GM19452 (cell line): ENCODE data around the gene KCNC1.

Experiments
- ATAC-seq: cut with Tn5 transposase; IDR thresholded peaks from one replicate; pipeline ENCODE4 v1.9.1; 2021; ENCODE audit not compliant: unreplicated experiment

The KCNC1 gene

DNA sequence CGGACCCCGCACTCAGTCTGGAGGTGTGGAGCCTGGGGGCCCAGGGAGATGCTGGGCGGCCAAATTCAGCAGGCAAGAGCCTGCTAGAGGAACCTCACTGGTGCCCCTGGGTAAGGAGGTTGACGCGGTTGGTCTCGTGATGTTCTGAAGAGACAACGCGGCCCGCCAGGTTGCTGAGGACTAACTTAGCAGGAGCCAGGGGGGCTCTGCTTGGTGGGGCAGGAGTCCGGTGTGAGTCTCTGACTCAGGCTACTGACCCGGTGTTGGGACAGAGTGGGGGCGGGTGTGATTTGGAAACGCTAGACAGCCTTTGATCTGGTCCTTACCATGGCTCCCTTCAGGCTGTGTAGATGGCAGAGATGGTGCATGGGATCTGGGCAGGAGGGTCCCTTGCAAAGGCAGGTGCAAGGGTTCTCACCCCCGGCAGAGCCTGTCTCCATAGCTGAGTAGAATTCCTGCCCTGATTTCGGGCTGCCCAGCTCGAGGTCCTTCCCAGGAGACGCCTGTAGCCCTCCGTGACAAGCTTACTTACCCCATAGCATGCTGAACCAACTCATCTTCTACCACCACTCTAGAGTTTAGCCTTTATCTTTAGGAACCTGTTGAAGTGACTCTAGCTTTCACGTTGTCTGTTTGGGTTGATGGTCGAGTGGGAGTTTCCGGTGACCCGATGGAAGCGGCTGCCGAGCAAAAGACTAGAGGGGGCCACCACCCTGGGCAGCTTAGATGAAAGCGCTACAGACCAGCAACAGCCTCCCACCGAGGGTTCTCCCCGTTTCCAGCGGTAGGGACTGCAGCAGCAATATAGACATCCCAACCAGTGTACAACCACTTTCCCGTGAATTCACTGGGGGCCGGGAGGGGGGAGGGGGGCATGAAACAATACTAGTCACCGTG lies 38.4 kb downstream of the KCNC1 start:
- ATAC-seq: no peak

DNA sequence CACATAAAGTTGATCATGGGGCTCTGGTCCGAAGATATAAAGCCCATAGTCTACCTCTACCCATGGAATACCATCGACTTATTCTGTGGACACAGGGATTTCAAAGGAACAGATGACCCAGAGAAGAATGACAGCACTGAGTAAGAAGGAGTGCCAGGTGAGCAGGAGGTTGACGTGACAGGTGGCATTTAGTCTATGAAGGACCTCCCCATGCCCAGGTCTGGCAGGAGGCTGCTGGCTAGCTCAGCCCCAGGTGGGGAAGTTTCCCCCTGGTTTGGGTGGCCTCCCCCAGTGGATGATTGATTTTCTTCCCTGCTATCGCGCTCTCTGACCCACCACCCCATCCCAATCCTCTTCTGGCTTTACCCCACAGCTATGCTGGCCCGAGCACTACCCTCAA lies 39.1 kb downstream of the KCNC1 start:
- ATAC-seq: no peak

DNA sequence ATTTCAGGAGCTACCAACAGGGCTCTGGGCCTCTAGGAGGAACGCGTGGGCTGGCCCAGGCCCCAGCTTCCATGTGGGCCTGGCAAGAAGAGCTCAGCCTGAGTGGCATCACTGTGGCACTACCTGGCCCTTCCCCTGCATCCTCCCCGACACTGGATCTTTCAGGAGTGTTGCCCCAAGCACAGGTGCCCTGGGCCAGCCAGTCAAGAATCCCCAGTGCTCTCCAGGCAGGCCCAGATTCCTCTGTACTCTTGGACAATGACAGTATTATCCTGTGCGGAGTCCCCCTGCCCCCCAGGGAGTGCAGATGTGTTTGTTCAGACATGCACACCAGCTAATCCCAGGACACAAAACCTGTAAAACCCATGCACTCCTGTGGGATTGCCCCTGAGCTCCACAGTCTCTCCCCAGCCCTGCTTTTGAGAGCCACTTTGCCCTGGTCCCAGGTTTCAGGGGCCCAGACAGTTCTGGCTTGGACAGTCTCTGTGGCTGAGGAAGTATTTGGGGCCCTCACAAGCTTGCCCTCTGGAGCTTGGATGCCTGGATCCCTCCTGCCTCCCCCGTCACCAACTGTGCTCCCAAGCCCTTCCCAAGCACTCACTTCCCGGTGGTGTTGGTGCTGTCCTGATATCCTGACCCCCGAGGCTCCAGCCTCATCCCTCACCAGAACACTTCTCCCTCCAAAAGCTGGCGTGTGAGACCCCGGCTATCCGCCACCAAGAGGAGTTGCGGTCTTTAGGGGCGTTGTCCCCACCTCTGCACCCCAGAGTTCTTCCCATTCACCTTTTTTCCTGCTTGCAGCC lies 39.9 kb downstream of the KCNC1 start:
- ATAC-seq: no peak

DNA sequence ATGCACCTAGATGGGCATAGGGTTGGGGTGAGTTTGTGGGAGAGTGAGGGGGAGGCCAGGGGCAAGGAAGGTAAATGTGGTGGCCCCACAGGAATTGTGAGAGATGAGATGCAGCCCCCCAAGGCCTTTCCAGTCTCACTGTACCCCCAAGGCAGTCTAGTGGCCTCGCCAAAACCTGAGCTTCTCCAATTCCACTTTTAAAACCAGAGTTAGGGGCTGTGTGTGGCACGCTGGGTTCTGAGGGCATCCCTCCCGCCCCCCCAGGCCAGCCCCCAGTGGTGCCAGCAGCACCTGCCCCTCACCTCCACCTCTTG lies 40.4 kb downstream of the KCNC1 start:
- no peak for ATAC-seq

DNA sequence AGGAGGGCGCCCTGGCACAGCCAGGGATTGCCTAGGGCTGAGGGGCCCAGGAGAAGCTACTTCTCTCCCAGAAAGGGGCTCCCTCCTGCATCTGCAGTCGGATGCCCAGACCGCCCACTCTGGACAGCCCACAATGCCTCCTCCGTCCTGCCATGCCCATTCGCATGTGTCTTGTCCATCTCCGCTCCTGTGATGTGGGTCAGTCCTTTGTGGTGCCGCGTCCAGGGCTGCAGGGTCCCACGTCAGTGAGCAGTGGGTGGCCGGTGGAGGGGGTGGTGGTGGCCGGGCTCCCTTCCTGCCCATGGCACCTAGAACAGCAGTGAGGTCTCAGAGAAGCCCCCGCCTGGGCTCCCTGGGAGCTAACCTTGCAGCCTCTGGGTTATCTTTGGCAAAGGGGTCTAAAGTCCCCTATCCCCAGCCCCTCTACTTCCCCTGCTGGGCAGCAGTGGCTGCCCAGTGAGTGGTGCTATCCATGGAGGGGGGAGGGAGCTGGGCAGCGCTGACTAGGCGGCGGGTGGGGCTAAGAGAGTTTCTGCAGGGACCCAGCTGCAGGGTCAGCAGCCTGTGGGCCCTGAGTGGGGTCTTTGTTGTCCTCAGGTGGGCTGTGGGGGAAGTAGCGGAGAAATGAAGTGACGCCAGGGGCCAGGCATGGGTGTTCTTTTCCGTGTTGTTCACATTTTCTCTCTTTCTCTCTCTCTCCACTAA lies 41.1 kb downstream of the KCNC1 start:
- ATAC-seq: no peak

DNA sequence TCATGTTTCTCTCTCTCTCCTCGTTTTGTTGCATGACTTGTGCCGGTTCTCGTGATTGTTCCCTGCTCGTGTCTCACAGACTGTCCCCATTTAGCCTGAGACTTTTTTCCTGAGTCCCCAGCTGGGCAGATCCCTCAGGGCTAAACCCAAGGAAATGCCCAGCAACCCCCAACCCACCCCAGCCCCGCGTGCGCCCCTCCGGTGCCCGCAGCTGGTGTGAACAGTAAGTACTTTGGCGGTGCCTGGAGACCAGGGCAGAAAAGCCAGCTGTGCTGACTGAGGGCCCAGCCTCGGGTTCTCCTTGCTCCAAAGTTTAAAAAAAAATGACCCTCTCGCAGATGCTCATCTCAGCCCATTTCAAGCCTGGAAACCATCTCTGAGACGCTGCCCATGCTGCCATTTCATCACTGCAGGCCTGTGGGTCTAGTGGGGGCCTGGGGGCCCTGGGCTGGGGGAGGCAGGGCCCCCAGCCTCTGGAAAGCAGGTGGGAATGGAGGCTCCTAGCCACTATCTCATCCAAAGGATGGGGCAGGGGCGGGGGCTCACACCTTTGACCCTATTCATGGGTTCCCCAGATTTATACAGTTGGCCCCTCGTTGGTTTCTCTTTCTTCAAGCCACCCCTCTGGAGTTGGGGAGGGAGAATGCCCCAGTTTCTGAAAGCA lies 41.8 kb downstream of the KCNC1 start:
- ATAC-seq: no peak

DNA sequence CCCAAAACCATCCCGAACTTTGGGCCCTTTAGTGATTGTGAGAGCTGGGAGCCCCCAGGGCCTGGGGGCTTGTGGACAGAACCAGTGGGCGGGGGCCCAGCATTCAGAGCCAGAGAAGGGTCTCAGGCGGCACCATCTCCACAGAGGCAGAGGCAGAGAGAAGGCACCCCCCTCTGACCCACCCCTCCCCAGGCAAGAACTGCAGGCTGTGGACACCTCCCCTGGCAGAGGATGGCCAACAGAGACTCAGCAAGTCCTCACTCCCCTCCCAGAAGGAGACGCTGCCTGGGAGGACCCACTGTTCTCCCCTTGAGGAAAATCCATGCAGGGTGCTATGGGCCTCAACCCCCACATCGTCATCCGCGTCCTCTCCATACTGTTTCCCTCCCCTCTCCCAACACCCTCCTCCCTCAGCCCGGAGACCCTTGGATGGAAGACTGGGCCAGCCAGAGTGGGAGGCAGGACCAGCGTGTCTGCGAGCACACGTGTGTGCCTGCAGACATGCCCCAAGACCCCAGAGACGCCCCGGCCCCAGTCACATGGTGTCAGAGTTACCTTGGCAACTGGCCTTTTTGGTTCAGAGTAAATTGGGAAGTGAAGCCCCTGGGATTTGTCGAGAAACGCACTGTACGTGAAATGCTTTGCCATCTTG lies 42.6 kb downstream of the KCNC1 start:
- no peak for ATAC-seq

DNA sequence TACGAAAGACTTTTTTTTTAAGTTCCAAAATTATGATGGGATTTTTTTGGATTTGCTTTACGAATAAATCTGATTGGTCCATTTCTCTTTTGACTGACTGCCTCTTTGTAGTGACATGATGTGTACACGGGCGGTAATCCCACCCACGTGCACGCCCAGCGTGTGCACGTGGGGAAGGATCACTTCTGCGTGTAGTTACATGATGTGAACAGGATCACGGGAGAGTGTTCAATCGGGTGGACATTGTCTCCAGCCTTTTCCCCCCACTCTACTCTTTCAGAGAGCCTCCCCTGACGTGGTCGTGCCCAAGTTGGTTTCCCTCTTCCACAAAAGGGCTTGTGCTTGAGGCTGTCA lies 43.1 kb downstream of the KCNC1 start:
- ATAC-seq: no peak

DNA sequence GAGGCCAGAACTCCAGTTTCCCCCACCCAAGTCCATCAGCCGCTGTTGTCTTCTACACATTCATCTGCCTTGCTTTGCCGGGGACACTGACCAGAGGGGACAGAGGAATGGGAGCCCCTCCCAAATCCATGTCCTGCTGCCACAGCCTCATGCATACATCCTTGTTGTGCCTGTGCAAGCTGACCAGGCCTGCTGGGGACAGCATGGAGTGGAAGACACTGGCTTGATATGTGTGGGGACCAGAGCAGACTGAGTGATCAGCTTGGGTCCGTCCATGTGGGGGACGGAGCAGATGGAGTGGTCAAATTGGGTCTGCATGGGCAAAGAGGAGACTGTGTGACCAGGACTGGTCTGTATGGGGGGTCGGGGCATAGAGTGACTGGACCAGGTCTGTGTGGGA lies 43.8 kb downstream of the KCNC1 start:
- ATAC-seq: no peak

DNA sequence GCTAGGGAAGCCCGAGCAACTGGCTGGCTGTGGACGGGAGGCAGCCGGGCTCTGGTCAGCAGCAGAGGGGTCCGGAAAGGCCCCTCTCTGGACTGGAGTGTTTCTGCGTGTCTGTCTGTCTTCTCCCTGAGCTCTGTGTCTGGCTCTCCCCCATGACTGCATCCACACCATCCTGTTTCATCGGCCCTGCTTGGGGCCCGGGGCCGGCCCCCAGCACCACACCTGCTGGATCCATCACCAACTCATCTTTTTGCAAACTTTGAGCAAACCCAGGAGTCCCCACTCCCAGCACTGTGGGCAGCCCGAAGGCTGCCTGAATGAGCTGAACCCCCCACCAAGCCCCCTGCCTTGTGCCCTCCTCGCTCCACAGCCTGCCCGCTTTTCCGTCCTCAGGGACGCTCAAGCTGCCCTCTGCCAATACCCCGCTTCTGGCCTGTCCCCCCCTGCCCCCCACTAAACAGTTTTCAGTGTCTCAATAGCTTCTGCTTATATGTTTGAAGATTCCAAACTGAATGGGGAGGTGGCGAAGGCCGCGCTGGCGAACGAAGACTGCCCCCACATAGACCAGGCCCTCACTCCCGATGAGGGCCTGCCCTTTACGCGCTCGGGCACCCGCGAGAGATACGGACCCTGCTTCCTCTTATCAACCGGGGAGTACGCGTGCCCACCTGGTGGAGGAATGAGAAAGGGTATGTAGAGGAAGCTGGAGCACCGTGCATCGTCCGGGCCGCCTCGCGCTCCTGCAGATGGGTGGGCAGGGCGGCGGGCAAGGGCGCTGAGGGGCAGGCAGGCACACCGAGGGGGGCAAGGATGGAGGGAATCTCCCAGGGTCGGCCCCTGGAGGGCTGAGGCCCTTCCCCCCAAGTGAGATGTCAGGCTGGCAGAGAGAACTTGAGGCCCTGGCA lies 44.6 kb downstream of the KCNC1 start:
- ATAC-seq: no peak

DNA sequence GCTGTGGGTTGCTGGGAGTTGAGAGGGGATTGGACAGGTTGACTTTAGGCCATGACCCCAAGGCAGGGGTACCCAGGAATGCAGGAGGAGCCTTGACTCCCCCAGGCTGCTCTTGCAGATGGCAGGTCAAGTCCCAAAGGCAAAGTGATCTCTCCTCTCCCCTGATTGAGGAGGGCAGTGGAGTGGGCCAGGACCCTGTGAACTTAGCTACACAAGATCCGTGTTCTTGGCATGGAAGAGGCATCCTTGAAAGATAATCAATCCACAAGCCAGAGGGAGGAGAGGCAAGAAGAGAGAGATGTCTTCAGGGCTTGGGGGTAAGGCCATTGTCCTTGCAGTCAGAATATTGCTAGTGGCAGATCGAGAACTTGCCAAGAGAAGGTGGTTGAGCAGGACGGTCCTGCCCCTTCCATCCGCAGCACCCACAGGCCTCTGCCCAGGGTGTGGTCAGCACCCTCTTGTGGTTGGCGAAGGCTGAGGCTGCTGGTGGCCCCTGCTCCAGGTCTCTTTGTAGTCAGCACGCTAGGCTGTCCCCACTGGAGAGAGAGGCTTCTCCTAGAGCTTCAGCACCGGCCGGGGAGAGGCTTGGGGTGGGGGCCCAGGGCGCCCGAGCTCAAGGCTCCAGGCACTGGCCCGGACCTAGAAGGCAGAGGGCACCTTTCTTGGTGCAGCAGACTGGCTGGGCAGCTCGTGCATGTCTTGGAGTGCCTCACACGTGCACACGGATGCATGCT lies 45.4 kb downstream of the KCNC1 start:
- no peak for ATAC-seq

DNA sequence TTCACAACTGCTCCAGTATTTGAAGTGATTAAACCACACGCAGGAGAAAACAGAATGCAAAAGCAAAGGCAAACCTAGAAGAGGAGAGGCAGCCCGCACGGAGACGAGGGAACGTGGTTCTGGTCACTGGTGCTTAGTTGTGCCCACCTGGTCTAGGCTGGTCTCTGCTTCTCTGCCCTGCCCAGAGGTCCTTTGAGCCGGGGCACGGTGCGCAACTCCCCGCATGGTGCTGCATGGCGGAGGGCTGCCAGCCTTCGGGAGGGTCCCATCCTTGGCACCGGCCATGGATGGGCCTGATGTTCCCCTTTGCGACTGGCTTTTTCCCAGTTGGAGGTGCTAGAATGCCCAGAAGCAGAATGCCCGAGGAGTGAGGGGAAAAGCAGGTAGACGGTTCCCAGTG lies 46.1 kb downstream of the KCNC1 start:
- ATAC-seq: no peak

DNA sequence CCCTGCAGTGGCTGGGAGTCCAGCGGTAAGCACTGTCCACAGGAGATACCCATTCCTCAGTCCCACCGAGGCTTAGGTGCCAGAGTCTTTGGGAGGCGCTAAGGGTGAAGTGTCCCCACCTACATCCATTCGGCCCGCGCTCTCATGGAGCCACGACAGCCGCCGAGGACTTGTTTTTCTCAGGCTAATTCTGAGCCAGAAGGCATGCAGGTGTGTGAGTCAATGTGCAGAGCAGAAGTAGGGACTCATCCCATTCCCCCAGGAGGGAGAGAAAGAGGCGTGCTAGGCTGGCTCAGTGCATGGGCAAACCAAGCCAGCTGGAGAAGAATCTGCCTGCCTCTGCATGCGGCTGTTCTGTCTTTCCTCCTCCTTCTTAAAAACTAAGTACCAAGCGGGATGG lies 46.6 kb downstream of the KCNC1 start:
- no peak for ATAC-seq

DNA sequence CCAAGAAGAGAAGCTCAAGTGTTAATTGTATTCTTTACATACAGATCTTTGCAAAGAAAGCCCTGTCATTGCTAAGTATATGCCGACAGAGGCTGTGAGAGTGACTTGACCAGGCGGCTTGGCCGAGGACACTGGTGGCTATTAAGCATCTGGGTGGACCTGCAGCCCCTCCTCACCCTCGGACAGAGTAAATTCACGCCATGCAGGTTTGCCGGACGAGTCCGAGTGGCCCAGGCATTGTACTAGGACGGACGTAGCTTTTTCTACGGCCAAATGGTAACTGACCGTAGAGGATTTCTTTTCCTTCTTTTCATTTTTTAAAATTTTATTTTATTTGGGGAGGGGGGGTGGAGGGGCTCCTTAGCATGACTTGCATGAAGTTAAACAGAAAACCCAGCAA lies 47.0 kb downstream of the KCNC1 start:
- ATAC-seq: no peak

DNA sequence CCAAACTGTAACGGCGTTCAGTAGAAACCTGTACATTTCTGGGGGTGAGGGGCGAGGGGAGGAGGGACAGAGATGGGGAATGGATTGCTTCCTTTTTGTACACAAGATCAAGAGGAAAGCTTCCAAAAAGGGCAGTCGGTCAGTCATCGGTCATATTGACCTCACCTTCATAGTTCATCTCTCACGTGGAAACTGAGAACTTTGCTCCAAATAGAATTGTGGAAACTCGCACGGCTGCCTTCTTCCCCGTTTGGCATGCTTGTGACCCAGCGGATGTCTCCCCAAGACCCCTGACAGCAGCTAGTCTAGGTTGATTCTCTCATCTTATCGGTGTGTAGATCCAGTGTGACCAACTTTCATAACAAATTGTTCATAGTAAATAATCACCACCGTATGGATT lies 47.6 kb downstream of the KCNC1 start:
- ATAC-seq: no peak

DNA sequence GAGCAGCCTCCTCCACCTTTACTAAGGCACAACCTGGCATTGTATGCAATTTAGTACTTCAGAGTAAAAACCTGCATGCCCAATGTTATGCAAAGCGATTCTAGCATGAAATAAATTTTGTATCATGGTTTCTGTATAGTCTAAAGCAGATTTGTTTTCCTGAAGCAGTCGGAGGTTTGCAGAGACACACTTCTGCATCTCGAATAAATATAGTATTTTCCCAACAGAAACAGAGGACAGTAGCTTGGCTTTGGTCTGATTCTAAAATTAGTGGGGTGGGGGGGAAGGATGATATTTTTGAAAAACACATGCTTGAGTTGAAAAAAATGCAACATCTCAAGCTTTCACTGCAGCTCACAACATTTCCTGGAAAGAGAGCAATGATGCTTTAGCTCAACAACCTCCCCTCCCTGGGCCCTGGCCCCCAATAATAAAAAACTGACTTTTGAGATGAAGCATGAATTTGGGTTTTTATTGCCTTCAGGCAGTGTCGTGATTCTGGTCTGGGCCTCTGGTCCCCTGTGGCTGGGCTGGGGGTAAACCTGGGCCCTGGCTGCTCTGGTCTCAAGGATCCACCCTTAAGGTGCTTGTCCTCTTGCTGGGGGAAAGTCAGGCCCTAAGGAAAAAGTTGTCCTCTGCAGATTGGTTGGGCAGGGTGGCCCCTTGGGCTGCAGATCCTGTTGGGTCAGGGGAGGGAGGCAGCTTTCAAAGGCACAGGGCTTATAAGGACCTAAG lies 48.2 kb downstream of the KCNC1 start:
- no peak for ATAC-seq

DNA sequence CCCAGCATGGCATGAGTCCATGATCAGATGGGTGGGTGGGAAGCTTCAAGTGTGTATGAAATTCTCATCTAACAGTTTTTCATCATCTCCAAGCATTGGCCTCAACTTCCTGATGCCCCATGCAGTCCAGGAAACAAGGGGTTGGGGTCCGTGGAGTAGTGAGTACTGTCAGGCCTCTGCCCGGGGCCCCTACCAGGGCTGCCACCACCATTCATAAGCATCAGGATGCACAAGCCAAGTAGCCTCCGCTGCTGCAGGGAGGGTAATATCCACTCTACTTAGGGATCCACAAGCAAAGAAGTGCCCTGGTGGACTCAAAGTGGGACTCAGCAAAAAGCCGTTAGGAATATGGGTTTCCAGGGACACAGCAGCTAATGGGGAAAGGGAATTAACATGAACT lies 49.3 kb downstream of the KCNC1 start:
- ATAC-seq: no peak

DNA sequence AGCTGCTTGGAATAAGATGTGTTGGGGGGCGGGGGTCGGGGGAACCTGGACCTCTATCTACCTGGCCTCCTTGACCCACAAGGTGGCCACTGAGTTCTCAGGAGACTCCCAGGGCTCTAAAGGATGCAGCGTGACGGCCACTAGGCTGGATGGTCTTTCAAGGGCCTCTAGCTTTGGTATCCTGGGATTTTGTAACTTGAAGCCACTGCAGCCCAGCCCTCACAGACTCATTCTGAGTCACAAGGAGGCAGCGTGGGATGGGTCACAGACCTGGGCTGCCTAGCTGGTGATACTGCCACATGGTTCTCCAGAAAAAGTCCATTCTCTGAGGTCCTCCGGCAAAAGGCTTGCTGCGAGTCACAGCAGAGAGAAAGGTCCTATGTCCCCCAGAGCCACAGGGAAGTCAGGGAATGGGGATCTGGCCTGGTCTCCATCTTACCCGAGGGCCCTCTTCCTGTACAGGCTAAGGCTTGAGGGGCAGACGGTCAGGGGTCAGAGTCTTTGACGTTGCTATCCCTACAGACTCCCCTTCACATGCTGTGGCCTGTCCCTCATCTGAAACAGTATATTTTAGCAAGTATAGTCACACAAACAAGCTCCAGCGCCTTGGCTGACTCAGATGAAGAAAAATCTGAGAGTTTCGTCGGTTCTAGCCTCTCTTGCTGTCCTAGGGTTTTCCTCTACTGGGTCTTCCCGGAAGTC lies 52.4 kb downstream of the KCNC1 start:
- no peak for ATAC-seq
